OCI-LY7 (cell line): Measurements from ENCODE around the gene MDC1. TPM values are rescaled to one million over a fixed set of nuclear protein-coding genes. Genes with fewer than 3 reads are reported as not detected.

Experiments used
- BruUV-seq: library from RNA; stranded (reverse); fragments of 400-500 nt; replicated peaks from 2 replicates; lab custom pipeline; 2021; lab: Mats Ljungman, UMichigan
- CTCF ChIA-PET: fragments of 300-600 bp; sonication (Branson Sonifier 250); formaldehyde crosslinking; loops from one replicate; lab custom pipeline; 2022; ENCODE audit warnings: antibody characterized with exemption; ENCODE audit not compliant: unreplicated experiment; lab: Charles Lee
- POLR2A ChIA-PET: fragments of 300-600 bp; sonication (Branson Sonifier 250); formaldehyde crosslinking; loops from one replicate; lab custom pipeline; 2022; ENCODE audit warnings: antibody characterized with exemption; lab: Charles Lee
- DNase-seq: peaks from one replicate; pipeline ENCODE4 v3.0.0-alpha.2; 2015; ENCODE audit warnings: low spot score
- H2AFZ ChIP-seq: fragments of 200-600 bp; sonication (generic), shearing (Covaris generic); 2 replicates; pipeline ENCODE4 v1.6.1; 2014; ENCODE audit warnings: mild to moderate bottlenecking, antibody characterized with exemption, low read length, moderate library complexity
- H3K27ac ChIP-seq: fragments of 200-600 bp; sonication (generic); 2 replicates; pipeline ENCODE4 v1.5.1; 2014; ENCODE audit warnings: mixed run types, low read depth, mild to moderate bottlenecking, moderate library complexity, low read length, inconsistent platforms; ENCODE audit not compliant: poor library complexity, severe bottlenecking
- H3K36me3 ChIP-seq: fragments of 200-600 bp; sonication (generic); 2 replicates; pipeline ENCODE4 v1.6.1; 2014; ENCODE audit warnings: mild to moderate bottlenecking, antibody characterized with exemption, low read length, moderate library complexity, mixed read lengths; ENCODE audit not compliant: insufficient read depth
- H3K4me1 ChIP-seq: fragments of 200-600 bp; sonication (generic); 2 replicates; pipeline ENCODE4 v1.5.1; 2014; ENCODE audit warnings: mild to moderate bottlenecking, low read length; ENCODE audit not compliant: insufficient read depth, poor library complexity, severe bottlenecking
- H3K4me2 ChIP-seq: fragments of 200-600 bp; sonication (generic); 2 replicates; pipeline ENCODE4 v1.6.1; 2014; ENCODE audit warnings: mild to moderate bottlenecking, low read length
- H3K4me3 ChIP-seq: fragments of 200-600 bp; sonication (generic); 2 replicates; pipeline ENCODE4 v1.5.1; 2014; ENCODE audit warnings: mild to moderate bottlenecking, low read depth, low read length; ENCODE audit not compliant: poor library complexity, severe bottlenecking
- H3K79me2 ChIP-seq: fragments of 200-600 bp; sonication (generic); 2 replicates; pipeline ENCODE4 v1.6.1; 2016; ENCODE audit warnings: low read depth, mild to moderate bottlenecking, low read length, moderate library complexity, mixed read lengths; ENCODE audit not compliant: insufficient read depth
- H3K9me2 ChIP-seq: fragments of 200-600 bp; sonication (generic); 2 replicates; pipeline ENCODE4 v1.6.1; 2016; ENCODE audit warnings: mild to moderate bottlenecking, low read length, mixed read lengths; ENCODE audit not compliant: insufficient read depth
- H3K9me3 ChIP-seq: fragments of 200-600 bp; sonication (generic); 2 replicates; pipeline ENCODE4 v1.6.1; 2014; ENCODE audit warnings: mild to moderate bottlenecking, mixed run types, low read length, mixed read lengths
- H4K20me1 ChIP-seq: fragments of 200-600 bp; sonication (generic); 2 replicates; pipeline ENCODE4 v1.6.1; 2014; ENCODE audit warnings: mild to moderate bottlenecking, antibody characterized with exemption, low read length, moderate library complexity, mixed read lengths; ENCODE audit not compliant: insufficient read depth
- CTCF ChIP-seq: fragments of 200-600 bp; sonication (generic); conservative IDR thresholded peaks from 2 replicates; pipeline ENCODE4 v1.5.1; 2014; ENCODE audit warnings: mild to moderate bottlenecking, antibody characterized with exemption, low read length, moderate library complexity, mixed read lengths
- EZH2phosphoT487 ChIP-seq: fragments of 200-600 bp; sonication (generic); IDR thresholded peaks from 2 replicates; pipeline ENCODE4 v1.6.1; 2018; ENCODE audit warnings: low read depth, borderline replicate concordance, mild to moderate bottlenecking, mixed run types, antibody characterized with exemption, low read length, moderate library complexity, mixed read lengths
- intact Hi-C: fragments of 100-400 bp; cut with micrococcal nuclease; formaldehyde crosslinking; loops from one replicate; pipeline ENCODE4 v1.10.0; 2022; ENCODE audit not compliant: unreplicated experiment
- total RNA-seq, 2 experiments: library from RNA; depleted of rRNA in 1 of 2; stranded (reverse); fragments of >200 nt in 1 of 2; shearing (Covaris generic) in 1 of 2; gene quantifications; 2 replicates each; pipeline ENCODE4 v1.2.3, GENCODE V29; 2014 to 2022

MDC1 gene
- total RNA-seq, 2 experiments from 2014 or later, result 41.6 to 107 TPM

GRCh38 chr6:30690403-30691207 lies 26.5 kb downstream of the MDC1 start, which contains the start of gene NRM:
TSS of gene NRM (minus strand) at chr6:30690984. CDS start at chr6:30690974, 10 bp downstream.
- Histone ChIP-seq H3K27ac (peak within 1 kb of the TSS; percentile 95), H2AFZ (peak within 1 kb of the TSS; percentile 53; the same call in 1 of the 2 replicates), H3K4me2 (peak within 1 kb of the TSS; percentile 99), H3K79me2 (peaks cover 43% of the 10 kb centered on the region), H4K20me1 (no peaks in the 10 kb centered on the region), H3K4me3 (peak within 1 kb of the TSS; percentile 95), H3K4me1 (peaks cover 38% of the 10 kb centered on the region), H3K9me2 (no peaks in the 10 kb centered on the region), H3K36me3 (peaks cover 7% of the 10 kb centered on the region), H3K9me3 (no peaks in the 10 kb centered on the region)
- POLR2A ChIA-PET, result interaction anchor here (0.6 to 6.3 kb wide), 4 partner anchors 17 to 55 kb away, joined by 3 to 71 read pairs (median 7); partner anchors contain the start of genes MDC1 and TUBB
- intact Hi-C loops, result no loop called here
- TF ChIP-seq EZH2phosphoT487 (no peak), CTCF (no peak)
- no TSS peak for BruUV-seq
- peak; percentile 84 for DNase-seq
- CTCF ChIA-PET, result no interaction called here

GRCh38 chr6:30689985-30690384 lies 27.1 kb downstream of the MDC1 start:
- peak overlapping the region; percentile 95 for H3K27ac ChIP-seq
- peak overlapping the region; percentile 95 for H3K4me3 ChIP-seq
- peaks cover 38% of the 10 kb centered on the region for H3K4me1 ChIP-seq
- H4K20me1 ChIP-seq, result peaks cover 2% of the 10 kb centered on the region; the same call in 1 of the 2 replicates
- H3K9me2 ChIP-seq, result no peaks in the 10 kb centered on the region
- peak overlapping the region; percentile 99 for H3K4me2 ChIP-seq
- no peak overlapping the region for H2AFZ ChIP-seq
- no peaks in the 10 kb centered on the region for H3K9me3 ChIP-seq
- intact Hi-C loops, result loop anchor here (5.0 to 10.0 kb wide), 2 partner anchors 73 to 805 kb away; partner anchors contain the start of genes MICB, MRPS18B and PPP1R10
- POLR2A ChIA-PET, result interaction anchor here (2.0 to 6.3 kb wide), 2 partner anchors 23 to 30 kb away, joined by 10 to 71 read pairs; partner anchors contain the start of genes MDC1 and TUBB
- BruUV-seq, result no TSS peak
- DNase-seq, result no peak
- peaks cover 14% of the 10 kb centered on the region for H3K36me3 ChIP-seq
- CTCF ChIA-PET, result interaction anchor here (0.6 kb wide), 2 partner anchors 17 to 27 kb away, joined by 3 read pairs; partner anchors contain the start of gene DHX16
- H3K79me2 ChIP-seq, result peaks cover 49% of the 10 kb centered on the region
- TF ChIP-seq EZH2phosphoT487, result no peak
- no peak for TF ChIP-seq CTCF
